Peyer's patch (tissue), 4 donors: ENCODE data around the gene STIL. TPM values are rescaled to one million over a fixed set of nuclear protein-coding genes. Genes with fewer than 3 reads are reported as not detected.
"Not testable (repeated sequence)": the region's sequence is repeated elsewhere in the genome, so short reads cannot be mapped to it uniquely, and the experiment has no call there.

Source experiments
- DNase-seq, 3 donors: peaks; one replicate each; pipeline ENCODE4 v3.0.0-alpha.2; 2017 to 2019
- H3K27ac ChIP-seq, 4 donors: fragments of 200-600 bp; sonication (generic); one replicate each; pipeline ENCODE4 v1.5.1; 2016 to 2019
- H3K27me3 ChIP-seq, 2 donors: fragments of 200-600 bp; sonication (generic); one replicate each; pipeline ENCODE4 v1.5.1; 2019
- H3K36me3 ChIP-seq, 3 donors: fragments of 200-600 bp; sonication (generic); one replicate each; pipeline ENCODE4 v1.5.1; 2016 to 2019
- H3K4me1 ChIP-seq, 4 donors: fragments of 200-600 bp; sonication (generic); one replicate each; pipeline ENCODE4 v1.5.1; 2016 to 2019
- H3K4me3 ChIP-seq, 4 donors: fragments of 200-600 bp; sonication (generic); 1 replicate in 3 of 4; 2 replicates in 1 of 4; pipeline ENCODE4 v1.5.1; 2016 to 2019; ENCODE audit warnings: mild to moderate bottlenecking in 1 of 4
- H3K9me3 ChIP-seq, 4 donors: fragments of 200-600 bp; sonication (generic); one replicate each; pipeline ENCODE4 v1.5.1; 2016 to 2019; ENCODE audit warnings: mild to moderate bottlenecking in 1 of 4
- POLR2A ChIP-seq, 2 donors: fragments of 450-650 bp; IDR thresholded peaks; one replicate each; pipeline ENCODE4 v1.5.1; 2017; ENCODE audit warnings: antibody characterized with exemption in 2 of 2, mild to moderate bottlenecking in 2 of 2, moderate library complexity in 2 of 2
- total RNA-seq, 4 donors: library from RNA; depleted of rRNA; stranded (reverse); fragments of >200 nt; gene quantifications; one replicate each; pipeline ENCODE4 v1.1.0, GENCODE V29; 2016
- TF ChIP-seq, protein P1 (sequence below), 6 experiments: fragments of 450-650 bp in 4 of 6; fragments of 200-600 bp in 2 of 6; sonication (generic) in 1 of 6; IDR thresholded peaks; one replicate each; pipeline ENCODE4 v1.5.1; 2017 to 2019; ENCODE audit warnings: antibody characterized with exemption in 6 of 6, mild to moderate bottlenecking in 3 of 6, moderate library complexity in 1 of 6

STIL gene
- total RNA-seq, 4 donors from 2014 or later, result 4.5 to 14.0 (median 6.7) TPM

DNA sequence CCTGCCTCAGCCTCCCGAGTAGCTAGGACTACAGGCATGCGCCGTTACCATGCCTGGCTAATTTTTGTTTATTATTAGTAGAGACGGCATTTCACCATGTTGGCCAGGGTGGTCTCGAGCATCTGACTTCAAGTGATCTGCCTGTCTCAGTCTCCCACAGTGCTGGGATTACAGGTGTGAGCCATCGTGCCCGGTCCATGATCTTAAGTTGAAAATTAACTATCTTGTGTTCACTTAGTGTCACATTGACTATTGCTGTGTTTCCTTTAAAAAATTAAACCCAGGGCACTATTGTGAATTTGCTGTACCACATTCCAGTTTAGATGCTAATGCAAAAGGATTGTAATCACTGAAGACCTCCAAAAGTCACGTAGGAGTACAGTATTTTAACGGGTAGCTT is 33.8 kb upstream of the STIL start:
- Histone ChIP-seq H3K36me3 (no peaks in the 10 kb centered on the region), H3K4me3 (no peak overlapping the region), H3K9me3 (no peaks in the 10 kb centered on the region), H3K27ac (no peak overlapping the region), H3K27me3 (no peaks in the 10 kb centered on the region), H3K4me1 (no peaks in the 10 kb centered on the region)
- TF ChIP-seq, protein P1, sequence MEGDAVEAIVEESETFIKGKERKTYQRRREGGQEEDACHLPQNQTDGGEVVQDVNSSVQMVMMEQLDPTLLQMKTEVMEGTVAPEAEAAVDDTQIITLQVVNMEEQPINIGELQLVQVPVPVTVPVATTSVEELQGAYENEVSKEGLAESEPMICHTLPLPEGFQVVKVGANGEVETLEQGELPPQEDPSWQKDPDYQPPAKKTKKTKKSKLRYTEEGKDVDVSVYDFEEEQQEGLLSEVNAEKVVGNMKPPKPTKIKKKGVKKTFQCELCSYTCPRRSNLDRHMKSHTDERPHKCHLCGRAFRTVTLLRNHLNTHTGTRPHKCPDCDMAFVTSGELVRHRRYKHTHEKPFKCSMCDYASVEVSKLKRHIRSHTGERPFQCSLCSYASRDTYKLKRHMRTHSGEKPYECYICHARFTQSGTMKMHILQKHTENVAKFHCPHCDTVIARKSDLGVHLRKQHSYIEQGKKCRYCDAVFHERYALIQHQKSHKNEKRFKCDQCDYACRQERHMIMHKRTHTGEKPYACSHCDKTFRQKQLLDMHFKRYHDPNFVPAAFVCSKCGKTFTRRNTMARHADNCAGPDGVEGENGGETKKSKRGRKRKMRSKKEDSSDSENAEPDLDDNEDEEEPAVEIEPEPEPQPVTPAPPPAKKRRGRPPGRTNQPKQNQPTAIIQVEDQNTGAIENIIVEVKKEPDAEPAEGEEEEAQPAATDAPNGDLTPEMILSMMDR (IDR thresholded peaks at IDR 0.05), result no peak
- TF ChIP-seq POLR2A (IDR thresholded peaks at IDR 0.05), result no peak
- no peak for DNase-seq

GRCh38 chr1:47346979-47347378 is 33.0 kb upstream of the STIL start:
- not testable (repeated sequence) for DNase-seq, H3K4me1 ChIP-seq, H3K9me3 ChIP-seq, H3K4me3 ChIP-seq, H3K27me3 ChIP-seq, H3K36me3 ChIP-seq, H3K27ac ChIP-seq

DNA sequence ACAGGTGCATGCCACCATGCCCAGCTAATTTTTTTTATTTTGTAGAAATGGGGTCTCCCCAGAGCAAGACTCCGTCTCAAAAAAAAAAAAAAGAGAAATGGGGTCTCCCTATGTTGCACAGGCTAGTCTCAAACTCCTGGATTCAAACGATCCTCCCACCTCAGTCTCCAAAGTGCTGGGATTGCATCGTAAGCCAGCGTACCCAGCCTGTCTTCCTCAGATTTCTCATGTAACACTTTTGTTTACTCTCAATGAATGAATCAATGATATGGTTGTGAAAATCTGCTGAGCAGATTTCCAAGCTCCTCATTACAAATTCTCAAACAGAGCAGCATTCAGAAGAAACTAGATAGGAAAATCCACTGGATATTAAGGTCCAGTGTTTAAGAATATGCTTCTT is 26.3 kb upstream of the STIL start:
- Histone ChIP-seq H3K4me1 (peaks cover 0 to 34% (median 0%) of the 10 kb centered on the region in 4 donors), H3K4me3 (no peak overlapping the region), H3K9me3 (no peaks in the 10 kb centered on the region), H3K27ac (no peak overlapping the region), H3K36me3 (no peaks in the 10 kb centered on the region), H3K27me3 (no peaks in the 10 kb centered on the region)
- TF ChIP-seq, protein P1 (IDR thresholded peaks at IDR 0.05), result no peak
- TF ChIP-seq POLR2A (IDR thresholded peaks at IDR 0.05), result no peak
- DNase-seq, result no peak

DNA sequence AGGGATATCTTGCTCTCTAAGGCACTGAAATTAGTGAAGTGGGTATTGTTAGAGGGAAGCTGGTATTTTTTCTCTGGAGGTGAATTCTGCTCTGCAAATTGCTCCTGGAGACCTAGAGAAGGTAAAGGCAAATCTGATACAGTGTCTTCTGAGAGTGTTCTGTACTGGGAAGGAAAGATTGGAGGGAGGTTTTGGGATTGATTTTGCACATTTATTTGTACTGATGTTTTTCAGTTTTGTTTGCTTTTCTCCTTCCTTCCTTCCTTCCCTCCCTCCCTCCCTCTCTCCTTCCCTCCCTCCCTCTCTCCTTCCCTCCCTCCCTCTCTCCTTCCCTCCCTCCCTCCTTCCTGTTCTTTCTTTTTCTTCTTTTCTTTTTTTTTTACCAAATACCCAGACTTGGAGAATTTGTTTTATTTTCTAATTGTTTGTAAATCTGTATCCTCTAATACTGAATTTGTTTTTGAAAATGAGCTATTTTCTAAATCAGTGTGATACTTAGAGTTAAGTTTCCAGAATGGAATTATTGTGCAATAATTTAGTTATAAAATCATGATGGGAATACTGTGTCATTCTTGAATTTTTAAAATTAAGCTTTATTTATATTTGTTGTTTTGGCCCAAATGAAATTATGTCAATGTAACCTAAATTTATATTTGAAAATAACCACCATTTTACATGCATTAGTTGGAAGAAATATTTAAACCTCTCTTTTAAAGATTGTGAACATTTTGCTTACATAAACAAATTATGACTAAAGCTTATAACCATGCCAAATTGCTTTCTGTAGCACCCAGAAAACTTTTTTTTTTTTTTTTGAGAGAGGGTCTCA is 24.5 kb upstream of the STIL start:
- H3K4me1 ChIP-seq, result peaks cover 0 to 39% (median 0%) of the 10 kb centered on the region in 4 donors
- H3K4me3 ChIP-seq, result no peak overlapping the region
- no peak for DNase-seq
- no peaks in the 10 kb centered on the region for H3K9me3 ChIP-seq
- H3K36me3 ChIP-seq, result no peaks in the 10 kb centered on the region
- H3K27ac ChIP-seq, result no peak overlapping the region
- H3K27me3 ChIP-seq, result no peaks in the 10 kb centered on the region
- TF ChIP-seq, protein P1 (IDR thresholded peaks at IDR 0.05), result no peak

DNA sequence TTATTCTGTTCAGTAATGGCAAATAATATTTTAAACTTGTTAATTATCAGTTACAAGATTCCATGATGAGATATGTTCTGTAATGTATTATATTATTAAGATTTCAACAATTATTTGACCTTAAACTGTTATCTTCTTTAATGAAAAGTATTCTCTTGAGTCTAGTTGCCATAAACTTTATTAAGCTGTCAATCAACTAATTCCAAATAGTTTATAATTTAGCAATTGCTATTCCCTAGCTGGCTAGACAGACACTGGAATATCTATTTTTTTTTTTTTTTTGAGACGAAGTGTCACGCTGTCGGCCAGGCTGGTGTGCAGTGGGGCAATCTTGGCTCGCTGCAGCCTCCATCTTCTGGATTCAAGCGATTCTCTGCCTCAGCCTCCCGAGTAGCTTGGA is 23.4 kb upstream of the STIL start:
- Histone ChIP-seq H3K27ac (no peak overlapping the region), H3K27me3 (no peaks in the 10 kb centered on the region), H3K4me3 (no peak overlapping the region), H3K4me1 (peaks cover 0 to 48% (median 2%) of the 10 kb centered on the region in 4 donors), H3K36me3 (no peaks in the 10 kb centered on the region), H3K9me3 (no peaks in the 10 kb centered on the region)
- TF ChIP-seq, protein P1 (IDR thresholded peaks at IDR 0.05), result no peak
- TF ChIP-seq POLR2A (IDR thresholded peaks at IDR 0.05), result no peak
- no peak for DNase-seq

GRCh38 chr1:47334765-47335435 is 21.0 kb upstream of the STIL start:
- peaks cover 0 to 54% (median 2%) of the 10 kb centered on the region in 4 donors for H3K4me1 ChIP-seq
- no peak for TF ChIP-seq POLR2A (IDR thresholded peaks at IDR 0.05)
- TF ChIP-seq, protein P1 (IDR thresholded peaks at IDR 0.05), result peak in 1 of 6 experiments; percentile 2

More at GRCh38 chr1:47334765-47335435, 21.0 kb upstream of the STIL start:
- peak overlapping the region; percentile 93 to 99 (median 96) for H3K4me3 ChIP-seq
- no peaks in the 10 kb centered on the region for H3K9me3 ChIP-seq
- no peaks in the 10 kb centered on the region for H3K36me3 ChIP-seq
- H3K27ac ChIP-seq, result peak overlapping the region; percentile 97 to 100 (median 99)
- no peak for DNase-seq
- H3K27me3 ChIP-seq, result no peaks in the 10 kb centered on the region
